Smooth muscle cell of the pulmonary artery (primary cell): ENCODE data around the gene RPA4. TPM values are rescaled to one million over a fixed set of nuclear protein-coding genes. Genes with fewer than 3 reads are reported as not detected.

Experiments used
- total RNA-seq: library from RNA; depleted of rRNA; stranded (reverse); fragments of >200 nt; gene quantifications from 2 replicates; pipeline ENCODE4 v1.2.3, GENCODE V29; 2014

Gene RPA4, protein sequence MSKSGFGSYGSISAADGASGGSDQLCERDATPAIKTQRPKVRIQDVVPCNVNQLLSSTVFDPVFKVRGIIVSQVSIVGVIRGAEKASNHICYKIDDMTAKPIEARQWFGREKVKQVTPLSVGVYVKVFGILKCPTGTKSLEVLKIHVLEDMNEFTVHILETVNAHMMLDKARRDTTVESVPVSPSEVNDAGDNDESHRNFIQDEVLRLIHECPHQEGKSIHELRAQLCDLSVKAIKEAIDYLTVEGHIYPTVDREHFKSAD
- total RNA-seq = 1.2 and 1.8 TPM in 2 replicates

DNA sequence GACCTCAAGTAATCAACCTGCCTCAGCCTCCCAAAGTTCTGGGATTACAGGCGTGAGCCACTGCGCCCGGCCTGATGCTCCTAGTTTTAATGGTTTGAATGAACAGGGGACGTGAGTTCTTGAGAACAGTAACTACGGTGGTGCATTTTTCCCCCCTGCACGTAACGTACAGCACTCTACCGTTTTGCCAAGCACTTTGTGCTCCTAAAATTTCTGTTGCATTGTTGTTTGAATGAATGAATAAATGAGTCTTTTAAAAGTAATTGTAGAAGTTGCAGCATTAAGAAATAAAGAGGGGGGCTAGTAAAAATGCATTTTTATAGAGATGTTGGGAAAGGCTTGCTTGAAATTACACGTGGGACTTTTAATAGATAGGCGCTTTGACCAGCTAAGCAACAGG, at the start of gene RPA4:
TSS of gene RPA4 (plus strand) at position 301 of the 400 bp plus-strand sequence. CDS start 403 bp downstream, outside the sequence.

Other genes starting within 250 kb of the RPA4 start
- 18.2 and 22.8 TPM in 2 replicates for gene DIAPH2, start 199.1 kb upstream of the RPA4 start, total RNA-seq